ENCODE data around the gene SULT1A2. TPM values are rescaled to one million over a fixed set of nuclear protein-coding genes. Genes with fewer than 3 reads are reported as not detected.
A peak's percentile ranks its signal among the peaks of the same experiment; 100 is the strongest.

The SULT1A2 gene
- total RNA-seq, 1 donor from 2014 or later, result not detected

- ATAC-seq (ENCODE audit: low read depth) (no peak), DNase-seq (no peak)
- intact Hi-C loops (cut with micrococcal nuclease), result no loop called here
- ChIA-PET POLR2A (interaction anchor here (0.7 kb wide), 1 partner anchor 418 kb away, joined by 4 read pairs; no protein-coding TSS in a partner anchor), CTCF (no interaction called here)
- TF ChIP-seq CTCF (IDR thresholded peaks at IDR 0.05), result no peak
- Mint-ChIP-seq H3K27ac (no peak overlapping the region), H3K9me3 (no peaks in the 10 kb centered on the region), H3K36me3 (ENCODE audit: low read depth) (no peaks in the 10 kb centered on the region), H3K4me3 (no peak overlapping the region), H3K4me1 (peaks cover 8% of the 10 kb centered on the region), H3K27me3 (peaks cover 25% of the 10 kb centered on the region)
Measured at GRCh38 chr16:28544998-28545397, 51.9 kb downstream of the SULT1A2 start.

DNA sequence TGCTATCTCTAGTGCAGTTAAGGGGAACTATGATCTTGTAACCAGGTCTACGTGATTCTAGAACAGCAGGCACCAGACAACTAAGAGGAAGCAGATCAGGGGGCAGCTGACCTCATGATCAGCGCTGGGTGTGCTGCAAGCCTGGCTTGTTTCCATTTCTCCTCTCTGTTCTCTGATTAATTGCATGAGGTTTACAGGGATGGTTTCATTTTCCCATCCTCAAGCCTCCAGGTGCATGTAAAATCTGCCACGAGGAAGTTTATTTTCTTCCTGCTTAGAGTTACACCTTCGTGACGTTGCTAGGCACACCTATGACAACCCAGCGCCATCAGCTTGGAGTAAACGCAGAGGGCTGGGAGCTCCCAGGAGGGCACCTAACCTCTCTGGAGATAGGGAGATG lies 53.8 kb downstream of the SULT1A2 start:
- POLR2A ChIA-PET, result no interaction called here
- no peak overlapping the region for H3K4me3 Mint-ChIP-seq
- peak; percentile 68 for ATAC-seq (ENCODE audit: low read depth)

GRCh38 chr16:28542646-28543045 lies 54.2 kb downstream of the SULT1A2 start:
- CTCF ChIA-PET, result no interaction called here
- DNase-seq (no peak), ATAC-seq (ENCODE audit: low read depth) (no peak)
- intact Hi-C loops (cut with micrococcal nuclease), result no loop called here
- POLR2A ChIA-PET, result no interaction called here
- Mint-ChIP-seq H3K27me3 (peaks cover 22% of the 10 kb centered on the region), H3K4me1 (peaks cover 8% of the 10 kb centered on the region), H3K36me3 (ENCODE audit: low read depth) (no peaks in the 10 kb centered on the region), H3K27ac (no peak overlapping the region), H3K4me3 (no peak overlapping the region), H3K9me3 (no peaks in the 10 kb centered on the region)
- no peak for TF ChIP-seq CTCF (IDR thresholded peaks at IDR 0.05)

More for the DNA sequence above, 53.8 kb downstream of the SULT1A2 start:
- no peak for DNase-seq
- Mint-ChIP-seq H3K4me1 (peaks cover 8% of the 10 kb centered on the region), H3K27ac (no peak overlapping the region), H3K27me3 (peaks cover 21% of the 10 kb centered on the region), H3K9me3 (no peaks in the 10 kb centered on the region), H3K36me3 (ENCODE audit: low read depth) (no peaks in the 10 kb centered on the region)
- intact Hi-C loops (cut with micrococcal nuclease), result no loop called here
- no peak for TF ChIP-seq CTCF (IDR thresholded peaks at IDR 0.05)
- CTCF ChIA-PET, result interaction anchor here (1.1 kb wide), 1 partner anchor 12 kb away, joined by 3 read pairs; no protein-coding TSS in a partner anchor

Other genes with a start within 250 kb of the SULT1A2 start
- 2.1 and 6.8 TPM in 2 replicates for gene NPIPB6, start 233.5 kb downstream of the SULT1A2 start, total RNA-seq
- 98.8 and 99.8 TPM in 2 replicates for gene EIF3CL, start 193.2 kb downstream of the SULT1A2 start, total RNA-seq
- gene NPIPB7, start 124.7 kb downstream of the SULT1A2 start, total RNA-seq, result 0.34 TPM in 1 of 2 replicates, not detected in the other
- 27.9 and 32.0 TPM in 2 replicates for gene CLN3, start 105.0 kb downstream of the SULT1A2 start, total RNA-seq
- 2.9 and 3.2 TPM in 2 replicates for gene APOBR, start 102.4 kb downstream of the SULT1A2 start, total RNA-seq
- gene IL27, start 90.2 kb downstream of the SULT1A2 start, total RNA-seq, result not detected in 2 replicates
- not detected in 2 replicates for gene NUPR1, start 58.1 kb downstream of the SULT1A2 start, total RNA-seq
- 34.1 and 40.3 TPM in 2 replicates for gene SGF29, start 43.1 kb downstream of the SULT1A2 start, total RNA-seq
- gene SULT1A1, start 13.0 kb upstream of the SULT1A2 start, total RNA-seq, result 2.1 and 3.3 TPM in 2 replicates
- gene NPIPB8, start 41.0 kb upstream of the SULT1A2 start, total RNA-seq, result 0.11 TPM in 1 of 2 replicates, not detected in the other
- 673 and 689 TPM in 2 replicates for gene EIF3C, start 114.4 kb upstream of the SULT1A2 start, total RNA-seq
- gene NPIPB9, start 154.7 kb upstream of the SULT1A2 start, total RNA-seq, result 4.6 and 5.7 TPM in 2 replicates
- 285 and 335 TPM in 2 replicates for gene ATXN2L, start 225.9 kb upstream of the SULT1A2 start, total RNA-seq
- gene TUFM, start 249.3 kb upstream of the SULT1A2 start, total RNA-seq, result 189 and 206 TPM in 2 replicates